ENCODE measurements around the gene TAGAP.

The TAGAP gene

GRCh38 chr6:159007510-159007909, 37.3 kb downstream of the TAGAP start:
- TF ChIP-seq CTCF (IDR thresholded peaks at IDR 0.05; ENCODE audit: extremely low read depth, insufficient read depth, missing control alignments): no peak
- in situ Hi-C loops (cut with MboI; ENCODE audit: low pct_unique_long_range_greater_than_20kb, low sequenced_read_pairs, unreplicated experiment): loop anchor here (10.0 kb wide), 1 partner anchor 127 kb away; no protein-coding TSS in a partner anchor

GRCh38 chr6:159005436-159005835, 39.4 kb downstream of the TAGAP start:
- in situ Hi-C loops (cut with MboI; ENCODE audit: low pct_unique_long_range_greater_than_20kb, low sequenced_read_pairs, unreplicated experiment): loop anchor here (10.0 kb wide), 1 partner anchor 129 kb away; no protein-coding TSS in a partner anchor
- no peak for TF ChIP-seq CTCF (IDR thresholded peaks at IDR 0.05; ENCODE audit: extremely low read depth, insufficient read depth, missing control alignments)
- no peak for DNase-seq (ENCODE audit: low spot score)

More at GRCh38 chr6:159007510-159007909, 37.3 kb downstream of the TAGAP start:
- no peak for DNase-seq (ENCODE audit: low spot score)

- in situ Hi-C loops (cut with MboI; ENCODE audit: low pct_unique_long_range_greater_than_20kb, low sequenced_read_pairs, unreplicated experiment): loop anchor here (10.0 kb wide), 1 partner anchor 130 kb away; no protein-coding TSS in a partner anchor
- DNase-seq (ENCODE audit: low spot score): no peak
- TF ChIP-seq CTCF (IDR thresholded peaks at IDR 0.05; ENCODE audit: extremely low read depth, insufficient read depth, missing control alignments): no peak
These were observed 40.2 kb downstream of the TAGAP start for GRCh38 chr6:159004592-159004991.

GRCh38 chr6:159002432-159003155, 42.2 kb downstream of the TAGAP start:
- in situ Hi-C loops (cut with MboI; ENCODE audit: low pct_unique_long_range_greater_than_20kb, low sequenced_read_pairs, unreplicated experiment): loop anchor here (10.0 kb wide), 1 partner anchor 132 kb away; no protein-coding TSS in a partner anchor
- TF ChIP-seq CTCF (IDR thresholded peaks at IDR 0.05; ENCODE audit: extremely low read depth, insufficient read depth, missing control alignments): no peak
- DNase-seq (ENCODE audit: low spot score): no peak

- peak; percentile 94 for DNase-seq (ENCODE audit: low spot score)
- TF ChIP-seq CTCF (IDR thresholded peaks at IDR 0.05; ENCODE audit: extremely low read depth, insufficient read depth, missing control alignments): peak; percentile 6
- in situ Hi-C loops (cut with MboI; ENCODE audit: low pct_unique_long_range_greater_than_20kb, low sequenced_read_pairs, unreplicated experiment): loop anchor here (10.0 to 25.0 kb wide), 2 partner anchors 135 to 788 kb away; no protein-coding TSS in a partner anchor
These were observed 45.0 kb downstream of the TAGAP start, which contains the start of gene RSPH3 for GRCh38 chr6:158999666-159000403. Gene RSPH3 (minus strand): TSS chr6:159000202. CDS start chr6:158999550, 652 bp downstream.

GRCh38 chr6:158999154-158999665, 45.6 kb downstream of the TAGAP start:
- no peak for TF ChIP-seq CTCF (IDR thresholded peaks at IDR 0.05; ENCODE audit: extremely low read depth, insufficient read depth, missing control alignments)
- DNase-seq (ENCODE audit: low spot score): no peak
- in situ Hi-C loops (cut with MboI; ENCODE audit: low pct_unique_long_range_greater_than_20kb, low sequenced_read_pairs, unreplicated experiment): loop anchor here (25.0 kb wide), 1 partner anchor 787 kb away; no protein-coding TSS in a partner anchor
